Measurements from ENCODE around the gene TRIM25.
"Not testable (repeated sequence)": the region's sequence is repeated elsewhere in the genome, so short reads cannot be mapped to it uniquely, and the experiment has no call there.

Gene TRIM25, protein sequence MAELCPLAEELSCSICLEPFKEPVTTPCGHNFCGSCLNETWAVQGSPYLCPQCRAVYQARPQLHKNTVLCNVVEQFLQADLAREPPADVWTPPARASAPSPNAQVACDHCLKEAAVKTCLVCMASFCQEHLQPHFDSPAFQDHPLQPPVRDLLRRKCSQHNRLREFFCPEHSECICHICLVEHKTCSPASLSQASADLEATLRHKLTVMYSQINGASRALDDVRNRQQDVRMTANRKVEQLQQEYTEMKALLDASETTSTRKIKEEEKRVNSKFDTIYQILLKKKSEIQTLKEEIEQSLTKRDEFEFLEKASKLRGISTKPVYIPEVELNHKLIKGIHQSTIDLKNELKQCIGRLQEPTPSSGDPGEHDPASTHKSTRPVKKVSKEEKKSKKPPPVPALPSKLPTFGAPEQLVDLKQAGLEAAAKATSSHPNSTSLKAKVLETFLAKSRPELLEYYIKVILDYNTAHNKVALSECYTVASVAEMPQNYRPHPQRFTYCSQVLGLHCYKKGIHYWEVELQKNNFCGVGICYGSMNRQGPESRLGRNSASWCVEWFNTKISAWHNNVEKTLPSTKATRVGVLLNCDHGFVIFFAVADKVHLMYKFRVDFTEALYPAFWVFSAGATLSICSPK

GRCh38 chr17:56913867-56914580 lies at the start of gene TRIM25:
Gene TRIM25 (minus strand): TSS chr17:56914049. CDS start chr17:56913988, 61 bp downstream.
- DNase-seq (ENCODE audit: low spot score): peak; percentile 95

DNA sequence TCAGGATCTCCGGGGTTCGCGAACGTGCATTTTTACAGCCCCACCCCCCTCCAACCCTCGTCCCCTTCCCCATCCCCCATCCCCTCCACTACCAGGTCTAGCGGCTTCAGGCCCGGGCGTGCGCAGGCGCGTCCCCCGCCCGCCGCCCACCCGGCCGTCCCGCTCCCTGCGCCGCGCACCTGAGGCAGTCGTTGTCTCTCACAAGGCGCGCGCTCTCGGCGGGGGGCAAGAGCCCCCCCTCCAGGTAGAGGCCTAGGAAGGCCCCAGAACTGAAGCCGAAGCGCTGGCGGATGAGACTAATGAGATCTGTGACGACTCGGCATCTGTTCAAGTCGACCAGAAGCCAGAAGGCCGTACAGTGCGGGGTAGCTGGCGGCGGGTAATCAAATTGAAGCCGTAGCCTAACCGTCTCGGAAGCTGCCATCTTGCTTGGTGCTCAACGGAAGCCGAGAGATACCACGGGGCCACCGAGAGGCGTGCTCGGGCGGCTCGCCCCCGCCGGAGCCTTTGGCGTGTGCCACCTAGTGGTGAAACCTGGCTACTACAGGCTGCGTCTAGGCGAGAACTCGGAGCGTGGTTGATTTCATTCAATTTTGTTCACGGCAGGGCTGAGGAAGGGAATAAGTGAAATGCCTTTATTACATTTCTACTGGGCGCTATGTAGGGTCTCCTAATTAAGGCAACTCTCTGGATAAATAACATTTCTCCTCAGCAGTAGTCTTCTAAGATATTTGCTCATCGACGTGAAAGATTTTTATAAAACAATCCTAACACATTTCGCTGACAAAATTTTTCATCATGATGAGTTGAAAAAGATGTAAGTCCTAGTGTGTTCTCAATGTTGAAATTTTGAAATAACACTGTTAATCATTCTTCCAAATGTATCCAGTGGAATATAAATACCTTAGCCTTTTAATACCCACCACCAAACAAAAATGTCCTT lies 47.0 kb upstream of the TRIM25 start, which contains the start of gene COIL:
Gene COIL, minus strand, starts transcription at position 455 of the 943 bp plus-strand sequence. Its CDS starts 31 bp downstream, at position 424.
- DNase-seq (ENCODE audit: low spot score): peak; percentile 98

- DNase-seq (ENCODE audit: low spot score): no peak
Observed at GRCh38 chr17:56956992-56957391, 43.1 kb upstream of the TRIM25 start.

DNA sequence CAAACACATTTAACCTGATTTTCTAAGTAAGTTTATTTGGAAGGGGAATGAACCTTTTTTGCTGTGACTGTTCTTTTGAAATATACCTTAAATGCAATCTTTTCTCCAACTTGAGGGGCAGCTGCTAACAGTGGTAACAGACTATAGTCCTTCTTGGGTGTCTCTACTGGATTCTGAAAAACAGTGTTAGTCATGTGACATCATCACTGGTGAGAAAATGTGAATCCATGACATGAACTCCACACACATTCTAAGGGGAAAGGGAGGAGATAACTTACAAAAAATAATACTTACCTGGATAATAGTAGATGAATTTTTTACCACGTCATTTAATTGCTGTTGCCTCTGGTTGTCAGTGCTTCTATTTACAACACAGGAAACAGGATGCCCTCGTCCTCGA lies 35.7 kb upstream of the TRIM25 start:
- no peak for DNase-seq (ENCODE audit: low spot score)

GRCh38 chr17:56948491-56948890 lies 34.6 kb upstream of the TRIM25 start:
- DNase-seq (ENCODE audit: low spot score): no peak

GRCh38 chr17:56947741-56948140 lies 33.9 kb upstream of the TRIM25 start:
- DNase-seq (ENCODE audit: low spot score): no peak

GRCh38 chr17:56945938-56946505 lies 32.2 kb upstream of the TRIM25 start:
- DNase-seq (ENCODE audit: low spot score): no peak

GRCh38 chr17:56943505-56944125 lies 29.8 kb upstream of the TRIM25 start:
- DNase-seq (ENCODE audit: low spot score): no peak

DNA sequence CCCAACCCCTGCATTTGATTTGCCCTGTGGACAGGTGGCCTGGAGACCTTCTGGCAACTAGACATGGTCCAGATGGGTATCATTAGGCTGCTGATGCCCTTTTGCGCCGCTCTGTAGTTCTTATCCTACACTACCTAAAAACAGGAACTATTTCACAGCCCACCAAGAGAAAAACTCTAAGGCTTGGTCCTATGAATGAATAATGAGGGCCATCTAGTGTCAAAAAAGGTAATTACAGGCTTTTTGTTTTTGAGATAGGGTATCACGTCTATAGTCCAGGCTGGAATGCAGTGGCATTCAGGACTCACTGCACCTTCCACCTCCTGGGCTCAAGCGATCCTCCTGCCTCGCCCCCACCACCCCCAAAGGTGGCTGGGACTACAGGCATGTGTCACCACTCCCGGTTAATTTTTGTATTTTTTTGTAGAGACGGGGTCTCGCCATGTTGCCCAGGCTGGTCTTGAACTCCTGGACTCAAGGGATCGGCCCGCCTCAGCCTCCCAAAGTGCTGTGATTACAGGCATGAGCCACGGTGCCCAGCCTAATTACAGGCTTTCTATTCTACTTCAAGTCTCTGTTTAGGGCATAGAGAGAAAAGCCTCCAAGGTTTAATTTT lies 26.1 kb upstream of the TRIM25 start:
- DNase-seq (ENCODE audit: low spot score): no peak

- DNase-seq (ENCODE audit: low spot score): not testable (repeated sequence)
Observed at GRCh38 chr17:56938206-56938605, 24.4 kb upstream of the TRIM25 start.

- DNase-seq (ENCODE audit: low spot score): no peak
Observed at GRCh38 chr17:56937687-56938086, 23.8 kb upstream of the TRIM25 start.

- no peak for DNase-seq (ENCODE audit: low spot score)
Observed at GRCh38 chr17:56936697-56937322, 23.0 kb upstream of the TRIM25 start.

- no peak for DNase-seq (ENCODE audit: low spot score)
Observed at GRCh38 chr17:56935461-56935860, 21.6 kb upstream of the TRIM25 start.

DNA sequence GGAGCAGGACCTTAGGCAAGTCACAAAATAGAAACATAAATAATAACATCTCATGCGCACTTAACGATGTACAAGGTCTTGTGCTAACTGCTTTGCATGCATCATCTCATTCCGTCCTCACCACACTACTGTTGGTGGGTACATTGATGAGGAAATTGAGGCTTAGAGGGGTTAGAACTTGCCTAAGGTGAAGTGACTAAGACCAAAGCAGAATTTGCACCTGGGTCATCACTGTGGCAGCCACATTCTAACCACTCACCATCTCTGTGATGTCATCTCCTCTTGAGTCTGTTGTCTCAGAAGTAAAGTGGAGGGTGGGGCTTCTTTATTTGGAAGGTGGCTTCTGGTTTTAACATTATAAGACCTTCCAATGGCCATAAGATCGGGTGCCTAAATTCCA lies 20.4 kb upstream of the TRIM25 start:
- no peak for DNase-seq (ENCODE audit: low spot score)

DNA sequence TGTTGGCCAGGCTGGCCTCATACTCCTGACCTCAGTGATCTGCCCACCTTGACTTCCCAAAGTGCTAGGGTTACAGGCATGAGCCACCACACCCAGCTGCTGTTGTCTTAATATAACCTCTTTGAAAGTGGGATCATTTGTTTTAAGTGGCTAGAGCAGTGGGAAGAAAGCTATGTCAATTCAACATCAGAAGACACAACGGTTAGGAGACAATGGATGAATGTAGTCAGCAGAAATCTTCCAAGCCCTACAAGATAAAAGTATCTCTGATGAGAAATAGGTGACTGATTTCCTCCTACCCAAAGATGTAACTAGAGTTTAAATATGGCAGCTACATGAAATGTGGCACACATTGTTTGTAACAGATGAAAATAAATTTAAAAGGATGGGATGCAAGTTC lies 20.0 kb upstream of the TRIM25 start:
- DNase-seq (ENCODE audit: low spot score): no peak

- no peak for DNase-seq (ENCODE audit: low spot score)
Observed at GRCh38 chr17:56933151-56933745, 19.4 kb upstream of the TRIM25 start.

DNA sequence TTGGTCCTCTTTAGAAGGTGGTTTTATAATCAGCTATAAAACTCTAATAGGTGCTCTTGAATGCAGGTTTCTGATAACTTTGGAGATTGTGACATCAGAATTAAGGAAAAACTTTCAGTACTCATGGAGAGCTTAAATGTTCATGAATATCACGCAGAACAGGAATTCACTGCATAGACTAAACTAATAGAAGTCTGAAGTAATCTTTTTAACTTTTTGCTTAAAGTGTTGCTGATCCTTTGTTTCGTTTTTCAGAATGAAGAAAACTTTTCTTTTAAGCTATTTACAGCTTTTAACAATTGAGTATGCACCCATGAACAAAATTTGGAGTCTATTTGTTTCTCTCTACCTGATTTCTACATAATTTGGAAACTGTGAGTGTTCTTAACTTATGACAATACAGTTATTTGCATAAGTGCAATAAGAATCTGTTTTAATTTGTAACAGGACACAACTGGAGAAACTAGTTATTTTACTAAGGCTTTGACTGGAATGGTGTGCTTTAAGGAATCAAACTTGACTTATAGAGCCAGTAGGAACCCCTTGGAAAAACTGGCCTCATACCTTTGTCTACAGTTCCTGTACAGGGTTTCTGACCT lies 17.0 kb upstream of the TRIM25 start:
- no peak for DNase-seq (ENCODE audit: low spot score)

GRCh38 chr17:56929362-56929969 lies 15.6 kb upstream of the TRIM25 start:
- no peak for DNase-seq (ENCODE audit: low spot score)

GRCh38 chr17:56928586-56928985 lies 14.7 kb upstream of the TRIM25 start:
- DNase-seq (ENCODE audit: low spot score): no peak
